Stimulated activated CD4-positive, alpha-beta T cell treated with anti-CD3 and anti-CD28 coated beads, TNF-alpha, amount 100 ng/mL, for 48 hours (primary cell): ENCODE results near the gene GLS.
"Not testable (repeated sequence)": the region's sequence is repeated elsewhere in the genome, so short reads cannot be mapped to it uniquely, and the experiment has no call there.

ENCODE experiments used
- DNase-seq, 3 donors: peaks; one replicate each; pipeline ENCODE4 v3.0.0-alpha.2; 2020; ENCODE audit warnings: low read depth in 3 of 3

GLS gene

GRCh38 chr2:190855245-190855644 lies 25.4 kb upstream of the GLS start:
- no peak for DNase-seq

DNA sequence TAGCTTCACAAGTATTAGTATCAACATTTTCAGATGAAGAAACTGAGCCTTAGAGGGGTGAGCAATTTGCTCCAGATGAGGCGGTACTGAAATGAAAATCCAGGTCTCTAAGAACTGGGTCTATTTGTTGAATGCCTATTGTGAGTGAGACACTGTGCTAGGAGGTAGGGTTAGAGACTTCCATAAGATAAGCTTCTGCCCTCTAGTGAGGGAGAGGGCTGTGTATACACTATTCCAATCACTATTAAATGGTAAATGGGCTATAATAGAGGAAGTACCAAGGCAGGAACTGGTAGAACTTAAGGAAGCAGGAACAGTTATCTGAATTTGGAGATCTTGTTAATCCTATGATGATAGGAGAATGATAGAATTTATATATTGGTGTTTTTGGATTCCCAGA lies 23.6 kb upstream of the GLS start:
- no peak for DNase-seq

DNA sequence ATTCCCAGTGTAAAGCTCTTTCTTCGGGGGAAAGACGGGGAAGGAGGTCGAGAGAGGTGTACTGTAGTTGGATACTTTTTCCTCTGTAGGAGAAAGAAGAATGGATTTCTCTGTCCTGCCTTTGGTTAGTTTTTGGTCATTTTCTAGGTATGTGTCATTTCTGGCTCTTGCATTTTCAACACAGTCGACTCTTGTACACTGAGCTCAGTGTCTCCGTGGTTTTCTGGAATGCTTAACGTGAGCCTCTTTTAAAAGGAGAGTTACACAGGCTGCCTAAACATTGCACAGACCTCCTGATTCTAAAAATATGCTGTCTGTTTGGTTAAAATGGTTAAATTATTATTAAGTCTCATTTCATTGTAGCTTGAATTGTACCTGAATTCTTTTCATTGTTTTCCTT lies 21.8 kb upstream of the GLS start:
- DNase-seq = no peak

GRCh38 chr2:190859347-190860297 lies 21.0 kb upstream of the GLS start:
- no peak for DNase-seq

DNA sequence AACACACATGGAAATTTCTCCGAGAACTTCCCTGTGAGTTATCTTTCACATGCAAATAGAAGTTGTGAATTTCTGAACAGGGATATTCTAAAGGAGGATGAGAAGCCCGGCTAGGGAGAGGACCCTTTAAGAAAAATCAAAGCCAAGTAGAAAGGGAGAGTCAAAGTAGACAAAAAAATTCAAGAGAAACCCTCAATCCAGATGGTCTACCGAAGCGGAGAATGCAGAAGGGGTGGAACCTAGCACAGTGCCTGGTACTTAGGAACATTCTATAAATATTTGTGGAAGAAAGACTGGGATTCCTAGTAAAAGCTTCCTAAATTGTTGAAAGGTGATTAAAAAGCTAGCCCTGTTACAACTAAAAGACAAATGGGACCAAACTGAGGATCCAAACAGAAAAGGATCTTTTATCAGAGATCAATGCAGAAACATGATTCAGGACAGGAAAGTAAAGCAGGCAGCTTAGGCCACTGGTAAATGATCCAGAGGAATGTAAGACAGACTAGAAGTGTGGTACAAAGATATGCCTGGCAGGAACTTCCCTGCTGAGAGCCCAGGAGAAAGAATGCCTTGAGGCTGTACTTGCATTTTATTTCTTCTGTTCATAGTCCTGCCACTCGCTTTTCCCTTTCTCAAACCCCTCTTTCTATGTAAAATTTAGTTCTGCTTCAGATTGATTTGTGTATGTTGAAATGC lies 19.5 kb upstream of the GLS start:
- no peak for DNase-seq

DNA sequence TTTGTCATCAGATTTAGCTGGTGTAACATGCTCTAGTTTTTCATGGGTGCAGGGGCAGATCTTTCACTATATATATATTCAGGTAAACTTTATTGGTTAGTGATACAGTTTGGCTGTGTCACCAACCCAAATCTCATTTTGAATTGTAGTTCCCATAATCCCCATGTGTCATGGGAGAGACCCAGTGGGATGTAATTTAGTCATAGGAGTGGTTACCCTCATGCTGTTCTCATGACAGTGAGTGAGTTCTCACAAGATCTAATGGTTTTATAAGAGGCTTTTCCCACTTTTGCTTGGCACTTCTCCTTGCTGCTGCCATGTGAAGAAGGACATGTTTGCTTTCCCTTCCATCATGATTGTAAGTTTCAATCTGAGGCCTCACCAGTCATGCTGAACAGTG lies 18.5 kb upstream of the GLS start:
- not testable (repeated sequence) for DNase-seq

GRCh38 chr2:190862571-190862991 lies 18.0 kb upstream of the GLS start:
- no peak for DNase-seq

DNA sequence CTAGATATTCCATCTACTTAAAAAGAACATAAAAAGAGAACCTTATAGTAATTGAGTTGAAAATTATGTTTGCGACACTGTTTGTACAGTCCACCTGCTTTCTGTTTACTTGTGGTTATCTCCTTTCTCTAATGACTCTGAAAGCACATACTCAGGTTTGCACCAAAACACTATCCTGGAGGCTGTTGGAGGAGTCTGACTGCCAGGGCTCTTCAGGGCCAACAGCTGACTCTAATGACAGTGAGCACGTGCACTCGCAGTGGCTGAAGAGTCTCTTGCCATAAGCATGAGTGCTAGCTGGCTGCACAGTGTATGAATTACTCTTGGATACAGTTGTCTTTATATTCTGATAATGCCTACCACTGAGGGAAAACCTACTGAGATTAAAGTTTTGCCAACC lies 16.7 kb upstream of the GLS start:
- no peak for DNase-seq

DNA sequence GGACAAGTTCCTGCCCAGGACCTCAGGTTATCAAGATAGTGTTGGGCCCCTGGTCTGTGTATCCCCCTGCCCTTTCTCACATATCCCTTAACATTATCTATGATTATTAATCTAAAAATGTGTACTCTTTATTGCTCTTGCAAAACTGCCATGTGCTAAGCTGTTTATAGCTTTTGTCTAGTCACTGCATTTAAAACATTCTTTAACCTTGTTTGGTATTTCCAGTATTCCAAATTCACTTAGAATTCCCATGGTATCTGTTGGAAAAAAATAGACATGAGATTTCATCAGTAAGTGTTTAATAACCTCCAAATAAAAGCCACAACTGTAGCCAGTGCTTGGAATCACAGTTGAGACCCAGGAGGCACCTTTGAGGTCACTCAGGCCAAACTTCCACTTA lies 16.2 kb upstream of the GLS start:
- DNase-seq = no peak

GRCh38 chr2:190867212-190867611 lies 13.4 kb upstream of the GLS start:
- DNase-seq = no peak

- DNase-seq = no peak
Measured at GRCh38 chr2:190867832-190868231, 12.8 kb upstream of the GLS start.

GRCh38 chr2:190869721-190870120 lies 10.9 kb upstream of the GLS start:
- DNase-seq = no peak

DNA sequence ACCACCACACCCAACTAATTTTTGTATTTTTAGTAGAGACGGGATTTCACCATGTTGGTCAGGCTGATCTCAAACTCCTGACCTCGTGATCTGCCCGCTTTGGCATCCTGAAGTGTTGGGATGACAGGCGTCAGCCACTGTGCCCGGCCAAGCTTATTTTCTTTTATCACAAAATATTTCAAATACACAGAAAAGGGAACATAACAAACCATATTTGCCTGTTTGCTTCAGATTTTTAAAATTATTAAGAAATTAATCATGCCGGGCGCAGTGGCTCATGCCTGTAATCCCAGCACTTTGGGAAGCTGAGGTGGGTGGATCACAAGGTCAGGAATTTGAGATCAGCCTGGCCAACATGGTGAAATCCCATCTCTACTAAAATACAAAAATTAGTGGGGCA lies 7.2 kb upstream of the GLS start:
- not testable (repeated sequence) for DNase-seq

- no peak for DNase-seq
Measured at GRCh38 chr2:190875891-190876290, 4.7 kb upstream of the GLS start.

DNA sequence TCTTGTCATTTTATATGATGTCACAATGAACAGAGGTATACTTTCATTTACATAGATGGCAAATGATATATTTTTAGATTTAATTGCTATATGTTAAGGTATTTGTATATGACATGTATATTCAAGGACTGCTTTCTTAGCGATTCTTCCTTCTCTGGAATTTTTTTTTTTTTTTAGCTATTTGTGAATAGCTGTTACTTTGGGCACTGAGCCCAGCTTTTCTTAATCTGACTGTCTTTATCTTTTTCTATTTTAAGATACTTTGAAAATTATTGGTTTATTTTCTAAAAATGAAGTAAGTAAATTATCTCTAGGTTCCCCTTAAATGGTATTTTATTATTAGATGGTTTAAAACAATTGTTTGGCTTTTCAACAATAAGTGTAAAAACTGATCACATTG lies 4.0 kb upstream of the GLS start:
- DNase-seq = no peak

- no peak for DNase-seq
Measured at GRCh38 chr2:190877436-190877835, 3.2 kb upstream of the GLS start.

DNA sequence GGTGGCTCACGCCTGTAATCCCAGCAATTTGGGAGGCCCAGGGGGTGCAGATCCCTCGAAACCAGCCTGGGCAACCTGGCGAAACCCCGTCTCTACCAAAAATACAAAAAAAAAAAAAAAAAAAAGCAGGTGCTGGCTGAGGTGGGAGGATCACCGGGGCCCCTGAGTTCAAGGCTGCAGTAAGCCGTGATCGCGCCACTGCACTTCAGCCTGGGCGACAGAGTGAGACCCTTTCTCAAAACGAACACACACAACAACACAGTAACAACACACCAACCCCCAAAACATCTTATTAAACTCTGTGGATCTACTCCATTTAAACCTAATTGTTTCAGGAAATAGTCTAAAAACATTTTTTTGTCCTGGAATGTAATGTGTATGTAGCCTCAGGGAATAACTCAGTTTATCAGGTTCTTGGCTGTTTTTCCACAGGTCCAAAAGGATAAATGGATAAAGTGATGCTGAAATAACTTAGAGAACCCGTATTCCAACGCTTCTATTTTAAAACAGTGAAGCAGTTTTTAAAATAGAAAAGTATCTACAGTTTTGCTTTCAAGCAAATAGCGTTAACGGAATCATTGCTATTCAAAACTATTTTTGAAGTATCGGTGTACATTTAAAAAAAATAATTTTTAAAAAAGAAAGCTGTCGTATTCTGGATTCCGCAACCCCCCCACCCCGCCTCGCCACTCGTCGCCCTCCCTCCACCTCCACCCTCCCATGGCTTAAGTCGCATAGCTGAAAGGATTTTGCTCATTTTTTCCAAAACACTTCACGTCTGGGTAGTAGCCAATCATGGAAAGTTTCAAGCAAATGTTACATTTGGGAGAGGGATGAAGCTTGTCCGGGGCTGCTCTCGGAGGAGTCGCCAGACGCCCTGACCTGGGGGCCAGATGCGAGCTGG lies 895 bp upstream of the GLS start:
- peak in 1 of 3 donors; percentile 44 for DNase-seq

GRCh38 chr2:190881084-190881597 lies 520 bp downstream of the GLS start:
- no peak for DNase-seq

- DNase-seq = peak; percentile 50 to 65 (median 51)
Measured at GRCh38 chr2:190881598-190882410, 1.2 kb downstream of the GLS start.

- no peak for DNase-seq
Measured at GRCh38 chr2:190882411-190882766, 1.8 kb downstream of the GLS start.
